Measurements from ENCODE around the gene LCE2D.
A peak's percentile ranks its signal among the peaks of the same experiment; 100 is the strongest.
"Not testable (repeated sequence)": the region's sequence is repeated elsewhere in the genome, so short reads cannot be mapped to it uniquely, and the experiment has no call there.

LCE2D gene

GRCh38 chr1:152663098-152663497 is at the start of gene LCE2D:
Gene LCE2D (plus strand): TSS chr1:152663380. CDS start chr1:152664106, 726 bp downstream.
- no peak for DNase-seq

GRCh38 chr1:152613511-152613910 is 49.7 kb upstream of the LCE2D start, which contains the start of gene LCE3B:
Gene LCE3B (plus strand): TSS chr1:152613811. CDS start chr1:152613811, 0 bp downstream.
- no peak for DNase-seq

DNA sequence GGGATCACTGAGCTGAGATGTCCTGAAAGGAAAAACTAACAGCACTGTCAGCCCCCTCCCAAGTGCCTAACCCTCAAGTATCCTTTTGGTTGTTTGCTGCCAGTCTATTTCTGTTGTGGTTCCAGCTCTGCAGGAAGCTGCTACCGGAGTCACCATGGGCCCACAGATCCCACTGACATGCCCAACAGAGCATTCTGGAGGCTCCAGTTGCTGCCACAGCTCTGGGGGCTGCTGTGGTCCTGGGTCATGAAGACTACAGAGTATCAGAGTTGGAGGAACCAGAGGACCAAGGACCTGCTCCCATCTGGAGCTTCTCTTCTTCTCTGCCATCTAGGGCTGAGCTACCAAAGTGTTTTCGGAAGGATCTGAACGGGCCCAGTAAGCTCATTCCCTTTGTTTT is 41.2 kb upstream of the LCE2D start:
- DNase-seq: no peak

DNA sequence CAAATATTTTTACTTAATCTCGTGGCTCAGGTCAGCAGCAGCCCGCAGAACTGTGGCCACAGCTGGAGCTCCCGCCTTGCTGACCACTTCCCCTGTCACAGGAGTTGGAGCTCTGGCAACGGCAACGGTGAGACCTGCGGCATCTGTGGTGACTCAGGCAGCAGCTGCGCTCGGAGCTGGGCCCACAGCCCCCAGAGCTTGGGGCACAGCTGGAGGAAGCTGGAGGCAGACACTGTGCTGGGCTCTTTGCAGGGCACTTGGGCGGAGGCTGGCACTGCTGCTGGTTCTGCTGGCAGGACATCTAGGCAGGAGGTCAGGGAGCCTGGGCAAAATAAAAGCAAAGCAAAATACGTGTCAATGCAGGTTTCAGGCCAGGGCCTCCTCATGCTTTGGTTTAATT is 40.4 kb upstream of the LCE2D start, which contains the start of gene LCE3A:
Gene LCE3A, minus strand, starts transcription at position 301 of the 400 bp plus-strand sequence. Its CDS starts 0 bp downstream, at position 301.
- no peak for DNase-seq

DNA sequence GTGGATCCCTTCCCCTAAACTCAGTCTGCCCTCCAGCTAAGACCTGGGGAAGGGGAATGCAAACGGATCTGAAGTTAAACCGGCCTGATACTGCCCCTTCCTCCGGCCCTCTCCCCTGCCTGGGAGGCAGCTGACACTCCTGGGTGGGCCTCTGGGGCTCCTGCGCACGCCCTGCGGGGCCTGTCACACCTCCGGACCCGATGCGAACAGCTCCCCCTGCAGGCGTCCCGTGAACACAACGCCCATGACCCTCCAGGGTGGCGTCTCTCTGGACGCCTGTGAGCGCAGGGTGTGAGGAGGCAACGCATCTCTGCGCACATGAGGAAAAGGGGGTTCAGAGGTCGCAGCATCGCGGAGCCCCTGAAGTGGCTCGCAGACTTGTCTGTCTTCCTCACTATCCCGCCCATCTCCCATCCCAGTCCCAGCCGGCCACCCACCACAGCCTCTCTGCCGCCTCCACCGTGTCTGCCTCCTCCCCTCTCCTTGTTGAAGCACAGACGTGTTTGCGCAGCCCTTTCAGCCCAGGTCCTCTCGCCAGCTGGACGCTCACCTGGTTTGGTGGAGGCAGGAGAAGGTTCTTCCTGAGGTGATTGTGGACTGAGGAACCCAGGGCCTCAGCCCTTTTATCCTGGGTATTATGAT is 39.9 kb upstream of the LCE2D start:
- no peak for DNase-seq

DNA sequence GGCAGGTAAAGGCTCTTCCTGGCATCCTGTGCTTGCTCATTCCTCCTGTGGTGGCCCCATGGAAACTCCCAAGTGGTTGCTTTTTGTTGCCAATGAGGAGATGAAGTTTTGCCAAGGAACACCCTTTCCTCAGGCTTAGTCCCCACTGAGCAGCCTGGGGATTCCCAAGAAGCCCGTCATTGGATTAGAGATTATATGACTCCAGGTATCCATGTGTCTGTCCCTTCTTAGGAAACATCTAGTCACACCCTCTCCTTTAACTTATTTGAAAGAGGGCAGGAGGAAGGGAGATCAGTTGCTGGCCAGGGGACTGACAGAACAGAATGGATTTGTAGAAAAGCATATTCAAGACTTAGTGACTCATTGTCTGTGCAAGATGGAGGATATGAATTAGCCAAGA is 36.4 kb upstream of the LCE2D start:
- no peak for DNase-seq

GRCh38 chr1:152630596-152630995 is 32.6 kb upstream of the LCE2D start:
- no peak for DNase-seq

GRCh38 chr1:152640351-152640750 is 22.8 kb upstream of the LCE2D start:
- DNase-seq: no peak

- DNase-seq: no peak
These were observed 19.2 kb upstream of the LCE2D start for GRCh38 chr1:152643945-152644344.

DNA sequence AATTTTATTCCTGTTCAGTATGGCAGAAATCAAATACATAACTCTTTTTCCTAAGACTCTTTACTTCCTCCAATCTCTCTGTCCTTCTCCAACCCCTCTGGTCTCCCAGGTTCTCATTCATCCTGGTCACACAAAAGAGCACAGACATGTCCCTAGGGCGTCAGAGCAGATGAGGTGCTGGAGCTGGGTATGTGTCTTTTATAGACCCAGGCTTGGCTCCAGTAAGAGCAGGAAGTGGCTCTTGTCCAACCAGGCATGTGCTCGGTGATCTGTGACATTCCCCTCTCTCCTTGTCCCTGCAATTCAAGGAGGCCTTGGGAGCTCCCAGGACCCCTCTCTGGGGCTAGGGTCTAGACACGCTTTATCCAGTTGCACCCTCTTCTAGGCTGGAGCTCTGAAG is 18.0 kb upstream of the LCE2D start:
- no peak for DNase-seq

DNA sequence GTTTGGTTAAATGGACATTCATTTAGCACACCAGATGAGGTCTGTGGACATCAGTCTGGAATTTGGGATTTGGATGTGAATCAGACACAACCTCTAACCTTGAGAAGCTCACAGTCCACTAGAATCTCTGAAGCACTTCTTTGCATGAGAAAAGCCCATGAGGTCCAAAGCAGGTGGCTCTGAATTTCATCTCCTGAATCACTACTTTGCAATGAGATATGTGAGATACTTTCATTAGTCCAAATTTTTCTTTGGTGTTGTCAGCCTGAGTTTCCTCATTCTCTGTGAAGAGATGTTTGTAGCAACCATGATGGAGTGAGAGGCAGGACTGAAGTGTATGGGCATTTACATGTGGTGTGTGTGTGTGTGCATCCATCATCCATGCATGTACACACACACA is 16.5 kb upstream of the LCE2D start:
- DNase-seq: no peak

- DNase-seq: peak; percentile 36
These were observed 9.1 kb upstream of the LCE2D start for GRCh38 chr1:152654110-152654509.

- DNase-seq: no peak
These were observed 6.7 kb upstream of the LCE2D start for GRCh38 chr1:152656459-152656858.

- no peak for DNase-seq
These were observed 5.5 kb upstream of the LCE2D start for GRCh38 chr1:152657677-152658076.

GRCh38 chr1:152658649-152659048 is 4.5 kb upstream of the LCE2D start:
- no peak for DNase-seq

DNA sequence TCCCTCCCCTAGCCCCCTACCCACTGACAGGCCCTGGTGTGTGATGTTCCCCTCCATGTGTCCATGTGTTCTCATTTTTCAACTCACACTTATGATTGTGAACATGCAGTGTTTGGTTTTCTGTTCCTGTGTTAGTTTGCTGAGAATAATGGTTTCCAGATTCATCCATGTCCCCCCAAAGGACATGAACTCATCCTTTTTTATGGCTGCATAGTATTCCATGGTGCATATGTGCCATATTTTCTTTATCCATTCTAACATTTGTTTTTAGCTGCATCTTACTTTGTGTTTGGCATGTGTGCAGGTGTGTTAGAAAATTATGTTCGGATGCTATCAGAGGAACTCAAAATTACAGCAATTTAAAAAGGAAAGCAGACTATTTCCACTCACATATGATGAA is 3.0 kb downstream of the LCE2D start:
- not testable (repeated sequence) for DNase-seq

GRCh38 chr1:152667648-152668047 is 4.5 kb downstream of the LCE2D start:
- no peak for DNase-seq

DNA sequence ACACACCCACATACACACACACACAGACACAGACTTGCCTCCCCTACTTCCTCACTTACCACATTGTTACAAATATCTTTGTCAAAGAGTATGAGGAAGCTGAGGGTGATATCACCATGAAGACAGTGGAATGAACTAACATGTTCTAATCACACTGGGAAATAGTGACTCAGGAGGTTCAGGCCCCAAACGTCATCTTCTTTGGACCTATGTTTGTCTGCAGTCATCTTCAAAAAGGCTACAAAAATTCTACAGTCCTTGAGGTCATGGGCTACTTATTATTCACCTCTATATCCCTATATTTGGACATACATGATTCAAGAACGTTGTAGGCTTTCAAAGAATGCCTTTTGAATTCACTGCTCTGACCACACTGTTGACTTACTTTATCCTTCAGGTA is 9.8 kb downstream of the LCE2D start:
- no peak for DNase-seq

DNA sequence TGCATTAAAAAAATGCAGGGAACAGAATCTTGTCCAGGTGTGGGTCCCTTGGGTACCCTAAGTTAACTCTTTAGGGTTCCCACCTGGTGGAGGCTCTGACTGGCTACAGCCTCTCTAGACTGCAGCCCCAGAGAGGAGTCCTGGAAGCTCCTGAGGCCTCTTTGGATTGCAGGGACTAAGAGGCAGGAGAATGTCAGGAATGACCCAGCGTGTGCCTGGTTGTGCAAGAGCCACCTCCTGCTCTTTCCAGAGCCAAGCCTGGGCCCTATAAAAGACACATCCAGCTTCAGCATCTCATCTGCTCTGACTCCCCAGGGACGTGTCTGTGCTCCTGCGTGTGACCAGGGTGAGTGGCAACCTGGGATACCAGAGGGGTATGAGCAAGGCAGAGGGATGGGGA is 11.8 kb downstream of the LCE2D start, which contains the start of gene LCE2C:
Gene LCE2C, plus strand, starts transcription at position 297 of the 400 bp plus-strand sequence. CDS start 737 bp downstream, outside the sequence.
- not testable (repeated sequence) for DNase-seq

- no peak for DNase-seq
These were observed 16.3 kb downstream of the LCE2D start for GRCh38 chr1:152679459-152679858.

DNA sequence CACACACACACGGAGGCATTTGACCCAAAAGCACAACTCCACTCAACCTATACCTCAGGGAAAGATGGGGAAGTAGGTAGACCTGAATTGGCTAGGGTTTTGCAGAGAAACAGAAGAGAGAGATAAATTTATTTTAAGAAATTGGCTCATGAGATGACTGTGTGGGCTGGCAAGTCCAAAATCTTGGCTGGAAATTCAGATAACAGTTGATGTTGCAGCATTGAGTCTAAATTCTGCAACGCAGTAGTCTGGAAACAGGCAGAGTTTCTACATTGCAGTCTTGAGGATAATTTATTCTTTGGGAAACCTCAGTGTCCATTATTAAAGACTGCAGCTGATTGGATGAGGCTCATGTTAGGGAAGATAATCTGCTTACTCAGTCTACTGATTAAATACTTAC is 18.4 kb downstream of the LCE2D start:
- DNase-seq: no peak

DNA sequence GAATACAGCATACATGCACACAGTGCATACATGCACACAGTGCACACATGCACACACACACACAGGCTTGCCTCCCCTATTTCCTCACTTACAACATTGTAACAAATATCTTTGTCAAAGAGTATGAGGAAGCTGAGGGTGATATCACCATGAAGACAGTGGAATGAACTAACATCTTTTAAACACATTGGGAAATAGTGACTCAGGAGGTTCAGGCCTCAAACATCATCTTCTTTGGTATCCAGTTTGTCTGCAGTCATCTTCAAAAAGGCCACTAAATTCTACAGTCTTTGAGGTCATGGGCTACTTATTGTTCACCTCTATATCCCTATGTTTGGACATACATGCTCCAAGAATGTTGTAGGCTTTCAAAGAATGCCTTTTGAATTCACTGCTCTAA is 20.7 kb downstream of the LCE2D start:
- DNase-seq: no peak

DNA sequence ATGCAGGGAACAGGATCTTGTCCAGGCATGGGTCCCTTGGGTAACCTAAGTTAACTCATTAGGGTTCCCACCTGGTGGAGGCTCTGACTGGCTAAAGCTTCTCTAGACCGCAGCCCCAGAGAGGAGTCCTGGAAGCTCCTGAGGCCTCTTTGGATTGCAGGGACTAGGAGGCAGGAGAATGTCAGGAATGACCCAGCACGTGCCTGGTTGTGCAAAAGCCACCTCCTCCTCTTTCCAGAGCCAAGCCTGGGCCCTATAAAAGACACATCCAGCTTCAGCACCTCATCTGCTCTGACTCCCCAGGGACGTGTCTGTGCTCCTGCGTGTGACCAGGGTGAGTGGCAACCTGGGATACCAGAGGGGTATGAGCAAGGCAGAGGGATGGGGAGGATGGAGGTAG is 22.6 kb downstream of the LCE2D start, which contains the start of gene LCE2B:
Gene LCE2B, plus strand, starts transcription at position 301 of the 400 bp plus-strand sequence. CDS start 721 bp downstream, outside the sequence.
- not testable (repeated sequence) for DNase-seq

GRCh38 chr1:152697701-152698600 is 34.8 kb downstream of the LCE2D start, which contains the start of gene LCE2A:
Gene LCE2A (plus strand): TSS chr1:152698345. CDS start chr1:152698902, 557 bp downstream.
- no peak for DNase-seq

Data from NCI-H1105 (cell line).